HG02759 (cell line): ENCODE data around the gene VENTX.

Experiments
- ATAC-seq: cut with Tn5 transposase; IDR thresholded peaks from one replicate; pipeline ENCODE4 v1.9.1; 2021; ENCODE audit warnings: mild to moderate bottlenecking, moderate library complexity; ENCODE audit not compliant: unreplicated experiment

The VENTX gene

GRCh38 chr10:133237588-133238465, at the start of gene VENTX:
TSS of gene VENTX (plus strand) at chr10:133237855. CDS start at chr10:133237915, 60 bp downstream.
- no peak for ATAC-seq

- ATAC-seq, result no peak
Observed at GRCh38 chr10:133187906-133188681, 49.6 kb upstream of the VENTX start.

- no peak for ATAC-seq
Observed at GRCh38 chr10:133189256-133189655, 48.4 kb upstream of the VENTX start.

- ATAC-seq, result no peak
Observed at GRCh38 chr10:133189726-133190125, 47.9 kb upstream of the VENTX start.

GRCh38 chr10:133190225-133190624, 47.4 kb upstream of the VENTX start:
- ATAC-seq, result no peak

GRCh38 chr10:133191651-133192050, 46.0 kb upstream of the VENTX start:
- ATAC-seq, result no peak

- no peak for ATAC-seq
Observed at GRCh38 chr10:133194151-133194550, 43.5 kb upstream of the VENTX start.

GRCh38 chr10:133195096-133195495, 42.6 kb upstream of the VENTX start:
- no peak for ATAC-seq

- ATAC-seq, result no peak
Observed at GRCh38 chr10:133195611-133196010, 42.0 kb upstream of the VENTX start.

- ATAC-seq, result no peak
Observed at GRCh38 chr10:133196221-133196915, 41.3 kb upstream of the VENTX start.

GRCh38 chr10:133196936-133197758, 40.5 kb upstream of the VENTX start:
- no peak for ATAC-seq

GRCh38 chr10:133197786-133198185, 39.9 kb upstream of the VENTX start:
- ATAC-seq, result no peak

- no peak for ATAC-seq
Observed at GRCh38 chr10:133198206-133198605, 39.4 kb upstream of the VENTX start.

- no peak for ATAC-seq
Observed at GRCh38 chr10:133198621-133199487, 38.8 kb upstream of the VENTX start.

- no peak for ATAC-seq
Observed at GRCh38 chr10:133199488-133199885, 38.2 kb upstream of the VENTX start.

- no peak for ATAC-seq
Observed at GRCh38 chr10:133199992-133200611, 37.6 kb upstream of the VENTX start.

- ATAC-seq, result no peak
Observed at GRCh38 chr10:133200621-133201031, 37.0 kb upstream of the VENTX start.

- ATAC-seq, result no peak
Observed at GRCh38 chr10:133201151-133201947, 36.3 kb upstream of the VENTX start.
